K562 (cell line): ENCODE results near the gene GBX1. TPM values are rescaled to one million over a fixed set of nuclear protein-coding genes. Genes with fewer than 3 reads are reported as not detected.

Experiments used
- CBX5 ChIP-seq: IDR thresholded peaks from 2 replicates; pipeline ENCODE4 v1.6.1; 2014; ENCODE audit warnings: low read depth, borderline replicate concordance
- FOSL1 ChIP-seq: fragments of 200-800 bp; sonication (Bioruptor generic); conservative IDR thresholded peaks from 2 replicates; pipeline ENCODE4 v1.6.1; 2016; ENCODE audit warnings: missing genetic modification characterization, missing compliant biosample characterization
- HMGN3 ChIP-seq: IDR thresholded peaks from 2 replicates; pipeline ENCODE4 v1.6.1; 2011; ENCODE audit warnings: borderline replicate concordance, low read depth, mild to moderate bottlenecking, mixed read lengths, low read length; ENCODE audit not compliant: insufficient read length; ENCODE audit errors: extremely low read depth
- MCM7 ChIP-seq, 2 experiments: fragments of 450-650 bp; IDR thresholded peaks; 2 replicates each; pipeline ENCODE4 v1.6.1; 2016 to 2018
- POLR2A ChIP-seq: fragments of 450-650 bp; conservative IDR thresholded peaks from 2 replicates; pipeline ENCODE4 v1.6.1; 2016
- POLR2AphosphoS2 ChIP-seq: IDR thresholded peaks from 2 replicates; pipeline ENCODE4 v1.6.1; 2012; ENCODE audit warnings: low read length, improper control_type of control experiment
- PRMT5 ChIP-seq: sonication (generic); formaldehyde crosslinking; IDR thresholded peaks from 2 replicates; pipeline ENCODE4 v1.5.0; 2020; ENCODE audit warnings: missing genetic modification reagents
- ZNF445 ChIP-seq: fragments of 250-450 bp; sonication (Bioruptor Pico); IDR thresholded peaks from 2 replicates; pipeline ENCODE4 v1.4.0; 2020; ENCODE audit warnings: low read depth, mild to moderate bottlenecking, moderate library complexity
- ZNF707 ChIP-seq: fragments of 250-450 bp; sonication (Bioruptor Pico); conservative IDR thresholded peaks from 2 replicates; pipeline ENCODE4 v1.8.0; 2022; ENCODE audit warnings: inconsistent platforms, mild to moderate bottlenecking, moderate library complexity
- ZNF717 ChIP-seq: fragments of 250-450 bp; sonication (Bioruptor Pico); IDR thresholded peaks from 2 replicates; pipeline ENCODE4 v1.5.0; 2021
- ZNF766 ChIP-seq: fragments of 200-800 bp; sonication (Bioruptor generic); conservative IDR thresholded peaks from 2 replicates; pipeline ENCODE4 v1.6.1; 2016; ENCODE audit warnings: missing genetic modification characterization, missing compliant biosample characterization
- polyA plus RNA-seq, 8 experiments: library from polyadenylated mRNA; depleted of rRNA in 4 of 8; stranded (reverse) in 5 of 8; unstranded in 3 of 8; fragments of >200 nt; fragmentation: Nextera tagmentation in 2 of 8; fragmentation: Illumina TruSeq in 1 of 8; extraction: Ambion mirVana in 2 of 8; extraction: Trizol in 1 of 8; gene quantifications; 2 replicates each; pipeline versions ENCODE4 v1.2.1 to v1.2.3, GENCODE V29; 2011 to 2014; ENCODE audit warnings: inconsistent platforms in 1 of 8, missing spikeins in 1 of 8
- total RNA-seq, 7 experiments: library from RNA; depleted of rRNA in 6 of 7; stranded (reverse); fragments of >200 nt in 6 of 7; fragmentation: Illumina TruSeq in 2 of 7; extraction: Trizol in 2 of 7; gene quantifications; 2 replicates each; pipeline versions ENCODE4 v1.2.1 to v1.2.3, GENCODE V29; 2011 to 2021; ENCODE audit warnings: low replicate concordance in 1 of 7
- TF ChIP-seq, protein P1 (sequence below), 2 experiments: fragments of 450-650 bp; formaldehyde crosslinking in 1 of 2; IDR thresholded peaks; 2 replicates each; pipeline versions ENCODE4 v1.4.0 to v1.6.1; 2014 to 2020; ENCODE audit warnings: mild to moderate bottlenecking in 2 of 2, borderline replicate concordance in 1 of 2, low read depth in 1 of 2
- TF ChIP-seq, protein P2 (sequence below): sonication (generic); formaldehyde crosslinking; IDR thresholded peaks from 2 replicates; pipeline ENCODE4 v1.4.0; 2020; ENCODE audit warnings: mild to moderate bottlenecking, missing genetic modification reagents
- TF ChIP-seq, protein P3 (sequence below): fragments of 250-450 bp; sonication (Bioruptor Pico); IDR thresholded peaks from 2 replicates; pipeline ENCODE4 v1.8.0; 2022; ENCODE audit warnings: moderate library complexity, mild to moderate bottlenecking, inconsistent platforms
- TF ChIP-seq, protein P4 (sequence below): sonication (generic); formaldehyde crosslinking; IDR thresholded peaks from 2 replicates; pipeline ENCODE4 v1.8.1; 2023; ENCODE audit warnings: mild to moderate bottlenecking, missing genetic modification reagents, moderate library complexity

The GBX1 gene
- total and polyA plus RNA-seq, 9 of the 15 experiments (the other 6 are each of a cell fraction or from before 2014, with no cell fraction given), result not detected

DNA sequence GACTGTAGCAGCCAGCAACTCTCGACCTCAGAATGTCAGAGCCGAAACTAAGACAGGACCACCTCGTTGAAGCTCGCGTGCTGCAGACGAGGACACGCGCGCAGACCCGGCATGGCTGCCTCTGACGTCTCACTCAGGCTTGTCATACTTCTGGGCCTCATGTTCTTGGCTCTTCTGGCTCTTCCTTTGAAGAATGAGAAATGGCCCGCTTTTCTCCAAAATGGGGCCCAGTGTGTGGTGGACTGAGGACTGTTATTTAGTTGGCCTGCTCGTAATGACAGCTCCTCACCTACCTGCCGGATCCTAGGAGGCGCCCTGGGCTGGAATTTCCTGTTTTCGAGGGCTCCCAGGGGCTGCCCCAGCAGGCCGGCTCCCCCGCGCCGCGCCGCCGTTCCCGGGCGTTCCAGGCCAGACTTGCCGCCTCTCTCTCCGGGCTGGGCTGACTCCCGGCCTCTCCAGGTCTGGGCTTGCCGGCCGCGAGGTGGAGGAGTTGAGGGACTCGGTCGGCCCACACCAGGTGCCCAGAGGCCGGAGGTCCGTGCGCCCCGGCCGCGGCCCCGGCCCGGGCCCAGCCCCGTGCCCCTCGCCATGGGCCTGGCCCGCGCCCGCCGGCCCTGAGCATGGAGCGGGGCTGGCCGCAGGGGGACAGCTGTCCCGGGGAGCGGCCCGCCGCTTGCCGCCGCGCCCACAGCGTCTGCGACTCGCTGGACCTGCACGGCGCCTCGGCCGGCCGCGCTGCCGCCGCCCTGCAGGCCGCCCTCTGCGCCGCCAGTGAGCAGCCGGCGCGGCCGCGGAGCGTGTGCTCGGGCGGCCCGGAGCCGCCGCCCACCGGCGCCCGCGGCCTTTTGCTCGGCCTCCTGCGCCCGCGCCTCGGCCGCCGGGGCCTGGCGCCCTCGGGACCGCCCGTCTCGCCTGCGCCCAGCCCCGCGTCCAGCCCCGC lies 53.1 kb downstream of the GBX1 start (continued):
- TF ChIP-seq, protein P1, sequence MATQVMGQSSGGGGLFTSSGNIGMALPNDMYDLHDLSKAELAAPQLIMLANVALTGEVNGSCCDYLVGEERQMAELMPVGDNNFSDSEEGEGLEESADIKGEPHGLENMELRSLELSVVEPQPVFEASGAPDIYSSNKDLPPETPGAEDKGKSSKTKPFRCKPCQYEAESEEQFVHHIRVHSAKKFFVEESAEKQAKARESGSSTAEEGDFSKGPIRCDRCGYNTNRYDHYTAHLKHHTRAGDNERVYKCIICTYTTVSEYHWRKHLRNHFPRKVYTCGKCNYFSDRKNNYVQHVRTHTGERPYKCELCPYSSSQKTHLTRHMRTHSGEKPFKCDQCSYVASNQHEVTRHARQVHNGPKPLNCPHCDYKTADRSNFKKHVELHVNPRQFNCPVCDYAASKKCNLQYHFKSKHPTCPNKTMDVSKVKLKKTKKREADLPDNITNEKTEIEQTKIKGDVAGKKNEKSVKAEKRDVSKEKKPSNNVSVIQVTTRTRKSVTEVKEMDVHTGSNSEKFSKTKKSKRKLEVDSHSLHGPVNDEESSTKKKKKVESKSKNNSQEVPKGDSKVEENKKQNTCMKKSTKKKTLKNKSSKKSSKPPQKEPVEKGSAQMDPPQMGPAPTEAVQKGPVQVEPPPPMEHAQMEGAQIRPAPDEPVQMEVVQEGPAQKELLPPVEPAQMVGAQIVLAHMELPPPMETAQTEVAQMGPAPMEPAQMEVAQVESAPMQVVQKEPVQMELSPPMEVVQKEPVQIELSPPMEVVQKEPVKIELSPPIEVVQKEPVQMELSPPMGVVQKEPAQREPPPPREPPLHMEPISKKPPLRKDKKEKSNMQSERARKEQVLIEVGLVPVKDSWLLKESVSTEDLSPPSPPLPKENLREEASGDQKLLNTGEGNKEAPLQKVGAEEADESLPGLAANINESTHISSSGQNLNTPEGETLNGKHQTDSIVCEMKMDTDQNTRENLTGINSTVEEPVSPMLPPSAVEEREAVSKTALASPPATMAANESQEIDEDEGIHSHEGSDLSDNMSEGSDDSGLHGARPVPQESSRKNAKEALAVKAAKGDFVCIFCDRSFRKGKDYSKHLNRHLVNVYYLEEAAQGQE (IDR thresholded peaks at IDR 0.05; ENCODE audit: borderline replicate concordance), result no peak
- TF ChIP-seq, protein P1 (CRISPR knock-in tag; IDR thresholded peaks at IDR 0.05; ENCODE audit: low read depth), result 0 out of 2 replicates have a peak, but pooled peaks have one; percentile 3
- no peak for TF ChIP-seq ZNF717
- TF ChIP-seq POLR2A, result no peak
- TF ChIP-seq, protein P2, sequence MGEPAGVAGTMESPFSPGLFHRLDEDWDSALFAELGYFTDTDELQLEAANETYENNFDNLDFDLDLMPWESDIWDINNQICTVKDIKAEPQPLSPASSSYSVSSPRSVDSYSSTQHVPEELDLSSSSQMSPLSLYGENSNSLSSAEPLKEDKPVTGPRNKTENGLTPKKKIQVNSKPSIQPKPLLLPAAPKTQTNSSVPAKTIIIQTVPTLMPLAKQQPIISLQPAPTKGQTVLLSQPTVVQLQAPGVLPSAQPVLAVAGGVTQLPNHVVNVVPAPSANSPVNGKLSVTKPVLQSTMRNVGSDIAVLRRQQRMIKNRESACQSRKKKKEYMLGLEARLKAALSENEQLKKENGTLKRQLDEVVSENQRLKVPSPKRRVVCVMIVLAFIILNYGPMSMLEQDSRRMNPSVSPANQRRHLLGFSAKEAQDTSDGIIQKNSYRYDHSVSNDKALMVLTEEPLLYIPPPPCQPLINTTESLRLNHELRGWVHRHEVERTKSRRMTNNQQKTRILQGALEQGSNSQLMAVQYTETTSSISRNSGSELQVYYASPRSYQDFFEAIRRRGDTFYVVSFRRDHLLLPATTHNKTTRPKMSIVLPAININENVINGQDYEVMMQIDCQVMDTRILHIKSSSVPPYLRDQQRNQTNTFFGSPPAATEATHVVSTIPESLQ (CRISPR knock-in tag), result no peak
- TF ChIP-seq HMGN3, result no peak
- TF ChIP-seq, protein P3, sequence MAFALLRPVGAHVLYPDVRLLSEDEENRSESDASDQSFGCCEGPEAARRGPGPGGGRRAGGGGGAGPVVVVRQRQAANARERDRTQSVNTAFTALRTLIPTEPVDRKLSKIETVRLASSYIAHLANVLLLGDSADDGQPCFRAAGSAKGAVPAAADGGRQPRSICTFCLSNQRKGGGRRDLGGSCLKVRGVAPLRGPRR (CRISPR knock-in tag), result no peak
- no peak for TF ChIP-seq ZNF445
- TF ChIP-seq, protein P4, sequence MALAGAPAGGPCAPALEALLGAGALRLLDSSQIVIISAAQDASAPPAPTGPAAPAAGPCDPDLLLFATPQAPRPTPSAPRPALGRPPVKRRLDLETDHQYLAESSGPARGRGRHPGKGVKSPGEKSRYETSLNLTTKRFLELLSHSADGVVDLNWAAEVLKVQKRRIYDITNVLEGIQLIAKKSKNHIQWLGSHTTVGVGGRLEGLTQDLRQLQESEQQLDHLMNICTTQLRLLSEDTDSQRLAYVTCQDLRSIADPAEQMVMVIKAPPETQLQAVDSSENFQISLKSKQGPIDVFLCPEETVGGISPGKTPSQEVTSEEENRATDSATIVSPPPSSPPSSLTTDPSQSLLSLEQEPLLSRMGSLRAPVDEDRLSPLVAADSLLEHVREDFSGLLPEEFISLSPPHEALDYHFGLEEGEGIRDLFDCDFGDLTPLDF, result no peak
- peak; percentile 52 for TF ChIP-seq FOSL1 (tag)
- no peak for TF ChIP-seq ZNF707 (CRISPR knock-in tag)
- no peak for TF ChIP-seq ZNF766 (CRISPR knock-in tag)
- no peak for TF ChIP-seq POLR2AphosphoS2
- TF ChIP-seq CBX5, result no peak
- TF ChIP-seq MCM7 (IDR thresholded peaks at IDR 0.05), result no peak
- TF ChIP-seq PRMT5 (CRISPR knock-in tag), result no peak
